IMR-90 (cell line): Measurements from ENCODE around the gene SALL4. TPM values are rescaled to one million over a fixed set of nuclear protein-coding genes. Genes with fewer than 3 reads are reported as not detected.

ENCODE experiments used
- ATAC-seq: fragments of 200-7000 bp; cut with Tn5 transposase; 2 replicates; pipeline ENCODE4 v1.9.1; 2020; ENCODE audit warnings: low read depth, mild to moderate bottlenecking, moderate library complexity
- BruUV-seq: library from RNA; stranded (reverse); fragments of 400-500 nt; replicated peaks from 2 replicates; lab custom pipeline; 2021; lab: Mats Ljungman, UMichigan
- CTCF ChIA-PET: fragments of 300-600 bp; formaldehyde crosslinking; extraction: SDS; loops from one replicate; lab custom pipeline; 2021; ENCODE audit warnings: antibody characterized with exemption; lab: Yijun Ruan, JAX
- POLR2A ChIA-PET: fragments of 300-600 bp; sonication (Branson Sonifier 250); formaldehyde crosslinking; loops from one replicate; lab custom pipeline; 2022; ENCODE audit warnings: antibody characterized with exemption; ENCODE audit not compliant: unreplicated experiment; lab: Charles Lee
- DNase-seq: peaks from one replicate; pipeline ENCODE4 v3.0.0; 2013
- H2AFZ ChIP-seq: replicated peaks from 2 replicates; pipeline ENCODE3; 2013; ENCODE audit warnings: low read length, mild to moderate bottlenecking; ENCODE audit not compliant: poor library complexity
- H2AK5ac ChIP-seq: 2 replicates; pipeline ENCODE4 v1.6.1; 2013; ENCODE audit warnings: low read depth, low read length, inconsistent platforms
- H2AK9ac ChIP-seq: replicated peaks from 2 replicates; pipeline ENCODE3; 2013; ENCODE audit warnings: mild to moderate bottlenecking, low read depth, low read length, moderate library complexity; ENCODE audit not compliant: poor library complexity
- H2BK120ac ChIP-seq: 2 replicates; pipeline ENCODE4 v1.6.1; 2013; ENCODE audit warnings: low read depth, low read length, inconsistent platforms
- H2BK15ac ChIP-seq: 3 replicates; pipeline ENCODE4 v1.6.1; 2013; ENCODE audit warnings: low read depth, low read length, inconsistent platforms
- H2BK20ac ChIP-seq: 2 replicates; pipeline ENCODE4 v1.6.1; 2013; ENCODE audit warnings: low read depth, mild to moderate bottlenecking, inconsistent platforms, low read length, moderate library complexity
- H2BK5ac ChIP-seq: 2 replicates; pipeline ENCODE4 v1.6.1; 2013; ENCODE audit warnings: mild to moderate bottlenecking, low read depth, low read length, inconsistent platforms; ENCODE audit not compliant: poor library complexity, severe bottlenecking
- H3K14ac ChIP-seq: replicated peaks from 2 replicates; pipeline ENCODE4 v1.6.1; 2013; ENCODE audit warnings: low read depth, low read length, inconsistent platforms
- H3K18ac ChIP-seq: 2 replicates; pipeline ENCODE4 v1.6.1; 2013; ENCODE audit warnings: low read depth, low read length, control low read depth
- H3K23ac ChIP-seq: 2 replicates; pipeline ENCODE4 v1.6.1; 2013; ENCODE audit warnings: low read depth, low read length, inconsistent platforms
- H3K27ac ChIP-seq: 2 replicates; pipeline ENCODE4 v1.5.1; 2013; ENCODE audit warnings: mild to moderate bottlenecking, control low read depth, low read length; ENCODE audit not compliant: insufficient read depth
- H3K27me3 ChIP-seq: 2 replicates; pipeline ENCODE4 v1.6.1; 2013; ENCODE audit warnings: low read length; ENCODE audit not compliant: control insufficient read depth, insufficient read depth
- H3K36me3 ChIP-seq: 2 replicates; pipeline ENCODE4 v1.6.1; 2013; ENCODE audit warnings: low read length, mixed read lengths; ENCODE audit not compliant: control insufficient read depth, insufficient read depth
- H3K4ac ChIP-seq: 2 replicates; pipeline ENCODE4 v1.6.1; 2013; ENCODE audit warnings: low read depth, low read length, inconsistent platforms
- H3K4me1 ChIP-seq: 2 replicates; pipeline ENCODE4 v1.6.1; 2013; ENCODE audit warnings: low read length, mixed read lengths; ENCODE audit not compliant: control insufficient read depth, insufficient read depth
- H3K4me2 ChIP-seq: 2 replicates; pipeline ENCODE4 v1.6.1; 2013; ENCODE audit warnings: low read depth, mild to moderate bottlenecking, control low read depth, low read length, moderate library complexity
- H3K4me3 ChIP-seq: 2 replicates; pipeline ENCODE4 v1.5.1; 2013; ENCODE audit warnings: low read depth, mild to moderate bottlenecking, control low read depth, low read length, moderate library complexity; ENCODE audit not compliant: insufficient read depth
- H3K56ac ChIP-seq: 2 replicates; pipeline ENCODE4 v1.6.1; 2013; ENCODE audit warnings: low read length, inconsistent platforms; ENCODE audit not compliant: insufficient read depth; ENCODE audit errors: extremely low read depth
- H3K79me1 ChIP-seq, 2 experiments: 2 replicates each; pipeline ENCODE4 v1.6.1; 2013; ENCODE audit warnings: low read length in 2 of 2, inconsistent platforms in 1 of 2, low read depth in 1 of 2
- H3K9ac ChIP-seq: 2 replicates; pipeline ENCODE4 v1.6.1; 2013; ENCODE audit warnings: low read depth, low read length, control low read depth
- H3K9me1 ChIP-seq: 2 replicates; pipeline ENCODE4 v1.6.1; 2013; ENCODE audit warnings: low read length, inconsistent platforms; ENCODE audit not compliant: insufficient read depth
- H3K9me3 ChIP-seq: 2 replicates; pipeline ENCODE4 v1.6.1; 2013; ENCODE audit warnings: low read length; ENCODE audit not compliant: control insufficient read depth, insufficient read depth
- H4K20me1 ChIP-seq: 2 replicates; pipeline ENCODE4 v1.6.1; 2013; ENCODE audit warnings: low read length, inconsistent platforms; ENCODE audit not compliant: insufficient read depth
- H4K5ac ChIP-seq: 2 replicates; pipeline ENCODE4 v1.6.1; 2013; ENCODE audit warnings: mild to moderate bottlenecking, low read depth, low read length, control low read depth
- H4K8ac ChIP-seq, 2 experiments: 2 replicates each; pipeline ENCODE4 v1.6.1; 2013; ENCODE audit warnings: low read depth in 2 of 2, low read length in 2 of 2, control low read depth in 1 of 2, inconsistent platforms in 1 of 2
- H4K91ac ChIP-seq: 2 replicates; pipeline ENCODE4 v1.6.1; 2013; ENCODE audit warnings: low read depth, low read length, inconsistent platforms; ENCODE audit not compliant: insufficient read depth
- BHLHE40 ChIP-seq: fragments of 150-350 bp; IDR thresholded peaks from 2 replicates; pipeline ENCODE4 v1.6.1; 2016; ENCODE audit warnings: mild to moderate bottlenecking, low read depth, low read length
- CEBPB ChIP-seq: IDR thresholded peaks from 2 replicates; pipeline ENCODE4 v1.6.1; 2012; ENCODE audit warnings: low read depth, low read length, improper control_type of control experiment
- CHD1 ChIP-seq: IDR thresholded peaks from 2 replicates; pipeline ENCODE4 v1.6.1; 2012; ENCODE audit warnings: low read depth, low read length, improper control_type of control experiment
- FOS ChIP-seq: fragments of 150-350 bp; IDR thresholded peaks from 2 replicates; pipeline ENCODE4 v1.6.1; 2016; ENCODE audit warnings: low read depth, low read length
- MAFK ChIP-seq: IDR thresholded peaks from 2 replicates; pipeline ENCODE4 v1.6.1; 2012; ENCODE audit warnings: low read depth, low read length, improper control_type of control experiment
- MAZ ChIP-seq: IDR thresholded peaks from 2 replicates; pipeline ENCODE4 v1.6.1; 2012; ENCODE audit warnings: low read depth, mild to moderate bottlenecking, low read length, improper control_type of control experiment, moderate library complexity, borderline replicate concordance
- MXI1 ChIP-seq: IDR thresholded peaks from 2 replicates; pipeline ENCODE4 v1.6.1; 2012; ENCODE audit warnings: low read depth, mild to moderate bottlenecking, low read length, moderate library complexity, borderline replicate concordance
- NFE2L2 ChIP-seq: fragments of 150-350 bp; IDR thresholded peaks from 2 replicates; pipeline ENCODE4 v1.6.1; 2016; ENCODE audit warnings: low read depth, mild to moderate bottlenecking, low read length
- POLR2A ChIP-seq: IDR thresholded peaks from 2 replicates; pipeline ENCODE4 v1.6.1; 2012; ENCODE audit warnings: mild to moderate bottlenecking, low read depth, low read length
- RAD21 ChIP-seq: IDR thresholded peaks from 2 replicates; pipeline ENCODE4 v1.6.1; 2012; ENCODE audit warnings: low read length, improper control_type of control experiment
- RCOR1 ChIP-seq: IDR thresholded peaks from 2 replicates; pipeline ENCODE4 v1.6.1; 2012; ENCODE audit warnings: mild to moderate bottlenecking, low read length, improper control_type of control experiment; ENCODE audit not compliant: insufficient replicate concordance
- RFX5 ChIP-seq: IDR thresholded peaks from 2 replicates; pipeline ENCODE4 v1.8.0; 2012; ENCODE audit warnings: low read depth, mild to moderate bottlenecking, low read length, moderate library complexity
- SMC3 ChIP-seq: fragments of 150-350 bp; IDR thresholded peaks from 2 replicates; pipeline ENCODE4 v1.6.1; 2016; ENCODE audit warnings: low read depth, mild to moderate bottlenecking, antibody characterized with exemption, low read length, moderate library complexity
- WGBS, 2 experiments: methylation state at CpG; one replicate each; pipeline versions ENCODE4 v1.1.5 to v1.1.7; 2013; ENCODE audit warnings: missing lambda C conversion rate in 2 of 2; ENCODE audit not compliant: insufficient read length in 1 of 2; ENCODE audit errors: extremely low coverage in 2 of 2; 5-methylcytosine and 5-hydroxymethylcytosine counted together
- dilution Hi-C: fragments of 300-500 bp; cut with HindIII; formaldehyde crosslinking; loops from one replicate; pipeline ENCODE4 v1.14.3; 2018; ENCODE audit warnings: low sequenced_read_pairs; ENCODE audit not compliant: unreplicated experiment
- in situ Hi-C: fragments of 300-500 bp; cut with MboI; formaldehyde crosslinking; loops from 3 replicates; pipeline ENCODE4 v1.14.3; 2019; ENCODE audit warnings: low sequenced_read_pairs, inconsistent platforms, mixed read lengths
- intact Hi-C: fragments of 100-400 bp; cut with micrococcal nuclease; formaldehyde crosslinking; loops from 2 replicates; pipeline ENCODE4 v1.10.0; 2022
- polyA plus RNA-seq, 3 experiments: library from polyadenylated mRNA; depleted of rRNA; stranded (reverse); fragments of >200 nt; gene quantifications; 2 replicates each; pipeline ENCODE4 v1.2.3, GENCODE V29; 2012; ENCODE audit warnings: low replicate concordance in 1 of 3
- total RNA-seq: library from RNA; depleted of rRNA; stranded (reverse); fragments of >200 nt; gene quantifications from 2 replicates; pipeline ENCODE4 v1.2.3, GENCODE V29; 2012
- TF ChIP-seq, protein P1 (sequence below): fragments of 150-350 bp; IDR thresholded peaks from 2 replicates; pipeline ENCODE4 v1.6.1; 2016; ENCODE audit warnings: low read depth, mild to moderate bottlenecking, low read length, moderate library complexity, borderline replicate concordance
- TF ChIP-seq, protein P2 (sequence below): conservative IDR thresholded peaks from 2 replicates; pipeline ENCODE4 v1.5.1; 2012; ENCODE audit warnings: mild to moderate bottlenecking, low read depth, low read length, improper control_type of control experiment
- TF ChIP-seq, protein P3 (sequence below): fragments of 150-350 bp; IDR thresholded peaks from 2 replicates; pipeline ENCODE4 v1.6.1; 2017; ENCODE audit warnings: mild to moderate bottlenecking, antibody characterized with exemption, low read length, low read depth

SALL4 gene
- total and polyA plus RNA-seq, 2 of the 4 experiments (the other 2 are of a cell fraction), result not detected

DNA sequence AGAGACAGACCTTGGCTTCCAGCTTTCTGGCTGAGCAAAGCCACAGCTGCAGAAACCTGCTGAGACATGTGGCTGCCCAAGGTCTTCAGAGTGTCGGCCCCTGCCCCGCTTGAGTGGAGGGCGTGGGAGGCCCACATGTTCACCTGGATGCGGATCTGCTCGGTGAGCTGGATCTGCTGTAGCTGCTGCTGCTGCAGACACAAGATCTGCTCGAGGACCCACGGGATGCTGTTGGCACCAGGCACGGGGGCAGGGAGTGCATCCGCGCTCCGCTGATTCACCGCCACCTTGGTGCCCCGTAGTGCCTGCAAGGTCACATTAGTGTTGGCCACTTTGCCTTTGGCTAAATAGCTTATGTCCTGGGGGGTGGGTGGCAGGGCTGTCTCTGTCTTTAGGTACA is 10.7 kb downstream of the SALL4 start:
- no peak overlapping the region for H4K91ac ChIP-seq
- dilution Hi-C loops, result no loop called here
- H3K27ac ChIP-seq, result no peak overlapping the region
- no peak overlapping the region for H3K4me3 ChIP-seq
- DNase-seq, result no peak
- ChIA-PET POLR2A (no interaction called here), CTCF (no interaction called here)
- no peak overlapping the region for H2BK5ac ChIP-seq
- intact Hi-C loops, result no loop called here
- H3K9me3 ChIP-seq, result peaks cover 2% of the 10 kb centered on the region; the same call in 1 of the 2 replicates
- no peak overlapping the region for H3K56ac ChIP-seq
- H3K9me1 ChIP-seq, result no peaks in the 10 kb centered on the region
- H3K14ac ChIP-seq, result no peak overlapping the region
- no peak overlapping the region for H3K4ac ChIP-seq
- no peak overlapping the region for H4K8ac ChIP-seq
- in situ Hi-C loops, result no loop called here
- H2AFZ ChIP-seq, result no peak overlapping the region
- 85% methylated on average over 6 of the region's 13 CpGs; no CpG with 5 or more reads in 1 of the 2 experiments for WGBS, 2 experiments
- H2BK20ac ChIP-seq, result no peak overlapping the region
- H3K27me3 ChIP-seq, result no peaks in the 10 kb centered on the region; the same call in 1 of the 2 replicates
- H3K4me2 ChIP-seq, result no peak overlapping the region
- H3K18ac ChIP-seq, result no peak overlapping the region
- no peaks in the 10 kb centered on the region for H3K36me3 ChIP-seq
- H3K23ac ChIP-seq, result no peak overlapping the region
- TF ChIP-seq SMC3 (no peak), RCOR1 (no peak), POLR2A (no peak), BHLHE40 (no peak), CEBPB (no peak), RAD21 (no peak), NFE2L2 (no peak), MAZ (no peak), FOS (no peak), RFX5 (no peak), MAFK (no peak), CHD1 (no peak), MXI1 (no peak)
- TF ChIP-seq, protein P1, sequence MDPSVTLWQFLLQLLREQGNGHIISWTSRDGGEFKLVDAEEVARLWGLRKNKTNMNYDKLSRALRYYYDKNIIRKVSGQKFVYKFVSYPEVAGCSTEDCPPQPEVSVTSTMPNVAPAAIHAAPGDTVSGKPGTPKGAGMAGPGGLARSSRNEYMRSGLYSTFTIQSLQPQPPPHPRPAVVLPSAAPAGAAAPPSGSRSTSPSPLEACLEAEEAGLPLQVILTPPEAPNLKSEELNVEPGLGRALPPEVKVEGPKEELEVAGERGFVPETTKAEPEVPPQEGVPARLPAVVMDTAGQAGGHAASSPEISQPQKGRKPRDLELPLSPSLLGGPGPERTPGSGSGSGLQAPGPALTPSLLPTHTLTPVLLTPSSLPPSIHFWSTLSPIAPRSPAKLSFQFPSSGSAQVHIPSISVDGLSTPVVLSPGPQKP, result no peak
- TF ChIP-seq, protein P2, sequence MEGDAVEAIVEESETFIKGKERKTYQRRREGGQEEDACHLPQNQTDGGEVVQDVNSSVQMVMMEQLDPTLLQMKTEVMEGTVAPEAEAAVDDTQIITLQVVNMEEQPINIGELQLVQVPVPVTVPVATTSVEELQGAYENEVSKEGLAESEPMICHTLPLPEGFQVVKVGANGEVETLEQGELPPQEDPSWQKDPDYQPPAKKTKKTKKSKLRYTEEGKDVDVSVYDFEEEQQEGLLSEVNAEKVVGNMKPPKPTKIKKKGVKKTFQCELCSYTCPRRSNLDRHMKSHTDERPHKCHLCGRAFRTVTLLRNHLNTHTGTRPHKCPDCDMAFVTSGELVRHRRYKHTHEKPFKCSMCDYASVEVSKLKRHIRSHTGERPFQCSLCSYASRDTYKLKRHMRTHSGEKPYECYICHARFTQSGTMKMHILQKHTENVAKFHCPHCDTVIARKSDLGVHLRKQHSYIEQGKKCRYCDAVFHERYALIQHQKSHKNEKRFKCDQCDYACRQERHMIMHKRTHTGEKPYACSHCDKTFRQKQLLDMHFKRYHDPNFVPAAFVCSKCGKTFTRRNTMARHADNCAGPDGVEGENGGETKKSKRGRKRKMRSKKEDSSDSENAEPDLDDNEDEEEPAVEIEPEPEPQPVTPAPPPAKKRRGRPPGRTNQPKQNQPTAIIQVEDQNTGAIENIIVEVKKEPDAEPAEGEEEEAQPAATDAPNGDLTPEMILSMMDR, result no peak
- TF ChIP-seq, protein P3, sequence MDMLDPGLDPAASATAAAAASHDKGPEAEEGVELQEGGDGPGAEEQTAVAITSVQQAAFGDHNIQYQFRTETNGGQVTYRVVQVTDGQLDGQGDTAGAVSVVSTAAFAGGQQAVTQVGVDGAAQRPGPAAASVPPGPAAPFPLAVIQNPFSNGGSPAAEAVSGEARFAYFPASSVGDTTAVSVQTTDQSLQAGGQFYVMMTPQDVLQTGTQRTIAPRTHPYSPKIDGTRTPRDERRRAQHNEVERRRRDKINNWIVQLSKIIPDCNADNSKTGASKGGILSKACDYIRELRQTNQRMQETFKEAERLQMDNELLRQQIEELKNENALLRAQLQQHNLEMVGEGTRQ, result no peak
- H3K4me1 ChIP-seq, result no peaks in the 10 kb centered on the region
- BruUV-seq, result no TSS peak
- no peak overlapping the region for H2AK9ac ChIP-seq
- no peak overlapping the region for H2BK120ac ChIP-seq
- no peaks in the 10 kb centered on the region for H3K79me1 ChIP-seq
- H4K20me1 ChIP-seq, result no peaks in the 10 kb centered on the region
- no peak overlapping the region for H2AK5ac ChIP-seq
- H3K9ac ChIP-seq, result no peak overlapping the region
- H4K5ac ChIP-seq, result no peak overlapping the region
- no peak for ATAC-seq
- no peak overlapping the region for H2BK15ac ChIP-seq
